PC-9 (cell line): ENCODE measurements around the gene FAM221B. TPM values are rescaled to one million over a fixed set of nuclear protein-coding genes. Genes with fewer than 3 reads are reported as not detected.

ENCODE experiments used
- BruUV-seq: library from RNA; stranded (reverse); fragments of 400-500 nt; replicated peaks from 2 replicates; lab custom pipeline; 2021; lab: Mats Ljungman, UMichigan
- CTCF ChIA-PET: fragments of 300-600 bp; sonication (Branson Sonifier 250); formaldehyde crosslinking; loops from one replicate; lab custom pipeline; 2022; ENCODE audit warnings: antibody characterized with exemption; lab: Charles Lee
- POLR2A ChIA-PET: fragments of 300-600 bp; sonication (Branson Sonifier 250); formaldehyde crosslinking; loops from one replicate; lab custom pipeline; 2022; ENCODE audit warnings: antibody characterized with exemption; ENCODE audit not compliant: unreplicated experiment; lab: Charles Lee
- DNase-seq, 2 experiments: peaks; one replicate each; pipeline versions ENCODE4 v3.0.0 to v3.0.0-alpha.2; 2015 to 2022; ENCODE audit warnings: mixed read lengths in 1 of 2
- H2AFZ ChIP-seq: fragments of 200-600 bp; sonication (generic); 2 replicates; pipeline ENCODE4 v1.8.1; 2017; ENCODE audit warnings: antibody characterized with exemption
- H3F3A ChIP-seq: fragments of 200-600 bp; sonication (generic); 2 replicates; pipeline ENCODE4 v1.8.1; 2017; ENCODE audit warnings: antibody characterized with exemption, mild to moderate bottlenecking, low read depth; ENCODE audit not compliant: insufficient read depth
- H3K27ac ChIP-seq: fragments of 200-600 bp; sonication (generic); 2 replicates; pipeline ENCODE4 v1.6.1; 2016; ENCODE audit warnings: mixed run types
- H3K27me3 ChIP-seq: fragments of 200-600 bp; sonication (generic); 2 replicates; pipeline ENCODE4 v1.6.1; 2016; ENCODE audit warnings: low read depth, mixed run types; ENCODE audit not compliant: insufficient read depth
- H3K36me3 ChIP-seq: fragments of 200-600 bp; sonication (generic); 2 replicates; pipeline ENCODE4 v1.6.1; 2016; ENCODE audit warnings: low read depth, mixed run types
- H3K4me1 ChIP-seq: fragments of 200-600 bp; sonication (generic); replicated peaks from 2 replicates; pipeline ENCODE4 v1.6.1; 2016; ENCODE audit warnings: mixed run types; ENCODE audit not compliant: insufficient read depth
- H3K4me2 ChIP-seq: fragments of 200-600 bp; sonication (generic); 2 replicates; pipeline ENCODE4 v1.6.1; 2017; ENCODE audit warnings: mixed run types
- H3K4me3 ChIP-seq: fragments of 200-600 bp; sonication (generic); 2 replicates; pipeline ENCODE4 v1.6.1; 2016; ENCODE audit warnings: mixed run types
- H3K79me2 ChIP-seq: fragments of 200-600 bp; sonication (generic); 2 replicates; pipeline ENCODE4 v1.6.1; 2017; ENCODE audit warnings: low read depth, mixed run types
- H3K9me2 ChIP-seq: fragments of 200-600 bp; sonication (generic); 2 replicates; pipeline ENCODE4 v1.8.1; 2017; ENCODE audit warnings: mild to moderate bottlenecking; ENCODE audit not compliant: insufficient read depth
- H3K9me3 ChIP-seq: fragments of 200-600 bp; sonication (generic); 2 replicates; pipeline ENCODE4 v1.8.1; 2016; ENCODE audit warnings: low read depth; ENCODE audit not compliant: insufficient read depth
- H4K20me1 ChIP-seq: fragments of 200-600 bp; sonication (generic); 2 replicates; pipeline ENCODE4 v1.8.1; 2017; ENCODE audit not compliant: insufficient read depth
- CTCF ChIP-seq: fragments of 200-600 bp; sonication (generic); conservative IDR thresholded peaks from 2 replicates; pipeline ENCODE4 v1.6.1; 2017; ENCODE audit warnings: mixed run types, antibody characterized with exemption, mild to moderate bottlenecking, moderate library complexity
- EZH2 ChIP-seq: fragments of 200-600 bp; sonication (generic); IDR thresholded peaks from 2 replicates; pipeline ENCODE4 v1.8.0; 2017; ENCODE audit warnings: antibody characterized with exemption, low read depth
- intact Hi-C: fragments of 100-400 bp; cut with micrococcal nuclease; formaldehyde crosslinking; loops from one replicate; pipeline ENCODE4 v1.10.0; 2022; ENCODE audit not compliant: unreplicated experiment
- total RNA-seq: library from RNA; stranded (reverse); gene quantifications from 2 replicates; pipeline ENCODE4 v1.2.3, GENCODE V29; 2021

FAM221B gene
- total RNA-seq, 1 experiment from 2014 or later = not detected

GRCh38 chr9:35811381-35812024 lies 17.0 kb downstream of the FAM221B start:
- intact Hi-C loops = no loop called here
- Histone ChIP-seq H4K20me1 (no peaks in the 10 kb centered on the region), H3K4me2 (no peak overlapping the region), H3K9me3 (no peaks in the 10 kb centered on the region), H3K4me1 (peaks cover 8% of the 10 kb centered on the region), H3K27ac (no peak overlapping the region), H3K79me2 (no peaks in the 10 kb centered on the region), H3K4me3 (no peak overlapping the region), H3K9me2 (no peaks in the 10 kb centered on the region), H2AFZ (no peak overlapping the region), H3K36me3 (no peaks in the 10 kb centered on the region), H3K27me3 (no peaks in the 10 kb centered on the region), H3F3A (peaks cover 13% of the 10 kb centered on the region; the same call in 1 of the 2 replicates)
- POLR2A ChIA-PET = interaction anchor here (0.6 kb wide), 1 partner anchor 1143 kb away, joined by 4 read pairs; no protein-coding TSS in a partner anchor
- CTCF ChIA-PET = interaction anchor here (0.6 to 1.5 kb wide), 5 partner anchors 21 to 212 kb away, joined by 3 to 8 read pairs (median 3); no protein-coding TSS in a partner anchor
- no peak for DNase-seq
- no TSS peak for BruUV-seq
- TF ChIP-seq CTCF (no peak), EZH2 (no peak)

GRCh38 chr9:35810122-35810521 lies 18.4 kb downstream of the FAM221B start:
- POLR2A ChIA-PET = no interaction called here
- DNase-seq = no peak
- Histone ChIP-seq H3K9me2 (no peaks in the 10 kb centered on the region), H3K27me3 (no peaks in the 10 kb centered on the region), H3K27ac (no peak overlapping the region), H3K4me1 (peaks cover 8% of the 10 kb centered on the region), H3K79me2 (no peaks in the 10 kb centered on the region), H2AFZ (no peak overlapping the region), H4K20me1 (no peaks in the 10 kb centered on the region), H3F3A (peaks cover 9% of the 10 kb centered on the region; the same call in 1 of the 2 replicates), H3K4me2 (no peak overlapping the region), H3K36me3 (no peaks in the 10 kb centered on the region), H3K9me3 (no peaks in the 10 kb centered on the region), H3K4me3 (no peak overlapping the region)
- TF ChIP-seq CTCF (no peak), EZH2 (no peak)
- intact Hi-C loops = no loop called here
- BruUV-seq = no TSS peak
- CTCF ChIA-PET = no interaction called here

GRCh38 chr9:35808433-35808832 lies 20.1 kb downstream of the FAM221B start:
- H3K9me3 ChIP-seq = no peaks in the 10 kb centered on the region
- no peaks in the 10 kb centered on the region for H4K20me1 ChIP-seq
- CTCF ChIA-PET = no interaction called here
- intact Hi-C loops = no loop called here
- POLR2A ChIA-PET = no interaction called here
- no peaks in the 10 kb centered on the region for H3K27me3 ChIP-seq
- no peak overlapping the region for H2AFZ ChIP-seq
- no peaks in the 10 kb centered on the region for H3F3A ChIP-seq
- no peaks in the 10 kb centered on the region for H3K9me2 ChIP-seq
- DNase-seq = no peak
- H3K27ac ChIP-seq = no peak overlapping the region
- H3K4me1 ChIP-seq = 0 out of 2 replicates have a peak, but pooled peaks cover under 1% of the 10 kb centered on the region
- TF ChIP-seq CTCF (no peak), EZH2 (no peak)
- H3K79me2 ChIP-seq = no peaks in the 10 kb centered on the region
- H3K4me3 ChIP-seq = no peak overlapping the region
- no peak overlapping the region for H3K4me2 ChIP-seq
- BruUV-seq = no TSS peak
- no peaks in the 10 kb centered on the region for H3K36me3 ChIP-seq
